Measurements from ENCODE around the gene PDIA5.

DNA sequence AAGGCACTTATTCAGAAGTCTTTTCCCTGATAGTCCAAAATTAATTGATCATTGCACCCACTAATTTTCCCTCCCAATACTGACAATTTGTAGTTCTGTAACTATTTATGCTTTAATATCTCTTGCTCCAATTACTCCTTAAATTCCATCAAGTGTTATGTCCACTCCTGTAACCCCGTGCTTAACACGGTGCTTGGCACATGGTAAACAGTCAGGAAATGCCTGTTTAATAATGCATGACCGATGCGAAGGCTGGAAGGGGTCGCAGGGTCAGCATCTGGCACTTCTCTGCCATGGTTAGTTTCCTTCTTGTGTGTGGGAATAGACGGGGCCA, 134.4 kb downstream of the PDIA5 start:
- TF ChIP-seq, protein P1, sequence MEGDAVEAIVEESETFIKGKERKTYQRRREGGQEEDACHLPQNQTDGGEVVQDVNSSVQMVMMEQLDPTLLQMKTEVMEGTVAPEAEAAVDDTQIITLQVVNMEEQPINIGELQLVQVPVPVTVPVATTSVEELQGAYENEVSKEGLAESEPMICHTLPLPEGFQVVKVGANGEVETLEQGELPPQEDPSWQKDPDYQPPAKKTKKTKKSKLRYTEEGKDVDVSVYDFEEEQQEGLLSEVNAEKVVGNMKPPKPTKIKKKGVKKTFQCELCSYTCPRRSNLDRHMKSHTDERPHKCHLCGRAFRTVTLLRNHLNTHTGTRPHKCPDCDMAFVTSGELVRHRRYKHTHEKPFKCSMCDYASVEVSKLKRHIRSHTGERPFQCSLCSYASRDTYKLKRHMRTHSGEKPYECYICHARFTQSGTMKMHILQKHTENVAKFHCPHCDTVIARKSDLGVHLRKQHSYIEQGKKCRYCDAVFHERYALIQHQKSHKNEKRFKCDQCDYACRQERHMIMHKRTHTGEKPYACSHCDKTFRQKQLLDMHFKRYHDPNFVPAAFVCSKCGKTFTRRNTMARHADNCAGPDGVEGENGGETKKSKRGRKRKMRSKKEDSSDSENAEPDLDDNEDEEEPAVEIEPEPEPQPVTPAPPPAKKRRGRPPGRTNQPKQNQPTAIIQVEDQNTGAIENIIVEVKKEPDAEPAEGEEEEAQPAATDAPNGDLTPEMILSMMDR (optimal IDR thresholded peaks at IDR 0.05 in 1 of 3, IDR thresholded peaks at IDR 0.05 in 1 of 3, conservative IDR thresholded peaks at IDR 0.05 in 1 of 3; ENCODE audit: extremely low read depth in 1 of 3, insufficient read depth in 2 of 3, low read length in 3 of 3), result no peak
- TF ChIP-seq EZH2 (IDR thresholded peaks at IDR 0.05; ENCODE audit: low read length), result no peak

Data from keratinocyte (primary cell).